Stimulated activated CD4-positive, alpha-beta T cell treated with anti-CD3 and anti-CD28 coated beads, Interleukin-4, amount 100 ng/mL, for 48 hours (primary cell): Measurements from ENCODE around the gene DYRK4.
"Not testable (repeated sequence)": the region's sequence is repeated elsewhere in the genome, so short reads cannot be mapped to it uniquely, and the experiment has no call there.

Experiments
- DNase-seq, 2 donors: peaks; one replicate each; pipeline ENCODE4 v3.0.0-alpha.2; 2020; ENCODE audit warnings: low read depth in 2 of 2

Gene DYRK4, protein sequence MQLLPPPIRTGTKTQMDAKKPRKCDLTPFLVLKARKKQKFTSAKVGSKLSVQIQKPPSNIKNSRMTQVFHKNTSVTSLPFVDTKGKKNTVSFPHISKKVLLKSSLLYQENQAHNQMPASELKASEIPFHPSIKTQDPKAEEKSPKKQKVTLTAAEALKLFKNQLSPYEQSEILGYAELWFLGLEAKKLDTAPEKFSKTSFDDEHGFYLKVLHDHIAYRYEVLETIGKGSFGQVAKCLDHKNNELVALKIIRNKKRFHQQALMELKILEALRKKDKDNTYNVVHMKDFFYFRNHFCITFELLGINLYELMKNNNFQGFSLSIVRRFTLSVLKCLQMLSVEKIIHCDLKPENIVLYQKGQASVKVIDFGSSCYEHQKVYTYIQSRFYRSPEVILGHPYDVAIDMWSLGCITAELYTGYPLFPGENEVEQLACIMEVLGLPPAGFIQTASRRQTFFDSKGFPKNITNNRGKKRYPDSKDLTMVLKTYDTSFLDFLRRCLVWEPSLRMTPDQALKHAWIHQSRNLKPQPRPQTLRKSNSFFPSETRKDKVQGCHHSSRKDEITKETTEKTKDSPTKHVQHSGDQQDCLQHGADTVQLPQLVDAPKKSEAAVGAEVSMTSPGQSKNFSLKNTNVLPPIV

DNA sequence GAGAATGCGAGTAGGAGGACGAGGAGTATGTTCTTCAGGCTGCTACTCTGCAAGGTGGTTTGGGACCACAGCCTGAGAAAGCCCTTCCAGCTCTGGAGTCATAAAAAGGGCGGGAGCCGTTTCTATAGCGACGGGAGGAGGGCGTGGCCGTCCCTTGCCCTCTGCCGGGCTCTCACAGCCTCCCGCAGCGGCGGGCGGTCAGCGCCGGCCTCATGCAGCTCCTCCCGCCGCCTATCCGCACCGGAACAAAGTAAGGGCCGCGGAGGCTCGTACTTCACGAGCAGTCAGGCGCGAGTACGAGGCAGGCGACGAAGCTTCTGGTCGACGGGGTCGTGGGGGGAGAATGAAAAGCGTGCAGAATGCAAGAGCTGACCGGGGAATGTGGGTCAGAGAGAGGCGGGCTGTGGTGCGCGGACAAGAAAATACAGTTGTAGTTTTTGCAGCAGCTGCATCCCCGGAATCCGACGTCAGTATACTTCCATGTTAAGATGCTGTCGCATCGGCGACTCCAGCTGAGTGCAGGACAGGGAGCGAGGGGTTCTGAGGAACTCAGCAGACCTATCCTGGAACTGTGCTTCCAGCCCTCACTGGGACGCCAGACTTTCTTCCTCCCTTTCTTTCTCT is at the start of gene DYRK4:
Gene DYRK4 (plus strand): TSS at position 175 of the 624 bp plus-strand sequence. CDS start 38 bp downstream, at position 213.
- no peak for DNase-seq

DNA sequence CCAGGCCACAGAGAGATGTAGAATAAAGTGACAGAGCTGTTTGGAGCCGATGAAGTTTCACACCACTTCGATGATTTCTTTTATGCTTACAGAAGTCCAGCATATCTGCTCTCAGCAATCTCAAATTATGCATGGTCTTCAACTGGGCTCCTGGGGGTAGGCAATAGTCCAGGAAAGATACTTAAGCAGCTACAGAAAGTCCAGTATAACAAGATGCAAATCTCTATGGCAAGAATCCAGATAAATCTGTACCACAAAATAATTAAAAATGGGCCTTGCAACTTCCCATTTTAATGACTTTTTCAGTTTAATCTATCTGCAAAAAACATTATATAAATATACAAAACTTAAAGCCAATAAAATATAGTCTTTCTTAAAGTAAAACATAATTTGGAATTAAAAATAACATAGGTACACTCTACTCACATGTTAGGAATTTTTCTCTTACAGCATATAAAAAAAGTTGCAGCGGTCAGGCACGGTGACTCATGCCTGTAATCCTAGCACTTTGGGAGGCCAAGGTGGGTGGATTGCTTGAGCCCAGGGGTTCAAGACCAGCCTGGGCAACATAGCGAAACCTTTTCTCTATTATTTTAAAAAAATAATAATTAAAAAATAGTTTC is 43.8 kb upstream of the DYRK4 start:
- no peak for DNase-seq

DNA sequence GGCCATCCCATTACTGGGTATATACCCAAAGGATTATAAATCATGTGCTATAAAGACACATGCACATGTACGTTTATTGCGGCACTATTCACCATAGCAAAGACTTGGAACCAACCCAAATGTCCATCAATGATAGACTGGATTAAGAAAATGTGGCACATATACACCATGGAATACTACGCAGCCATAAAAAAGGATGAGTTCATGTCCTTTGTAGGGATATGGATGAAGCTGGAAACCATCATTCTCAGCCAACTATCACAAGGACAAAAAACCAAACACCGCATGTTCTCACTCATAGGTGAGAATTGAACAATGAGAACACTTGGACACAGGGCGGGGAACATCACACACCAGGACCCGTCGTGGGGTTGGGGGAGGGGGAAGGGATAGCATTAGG is 38.6 kb upstream of the DYRK4 start:
- DNase-seq, result not testable (repeated sequence)

DNA sequence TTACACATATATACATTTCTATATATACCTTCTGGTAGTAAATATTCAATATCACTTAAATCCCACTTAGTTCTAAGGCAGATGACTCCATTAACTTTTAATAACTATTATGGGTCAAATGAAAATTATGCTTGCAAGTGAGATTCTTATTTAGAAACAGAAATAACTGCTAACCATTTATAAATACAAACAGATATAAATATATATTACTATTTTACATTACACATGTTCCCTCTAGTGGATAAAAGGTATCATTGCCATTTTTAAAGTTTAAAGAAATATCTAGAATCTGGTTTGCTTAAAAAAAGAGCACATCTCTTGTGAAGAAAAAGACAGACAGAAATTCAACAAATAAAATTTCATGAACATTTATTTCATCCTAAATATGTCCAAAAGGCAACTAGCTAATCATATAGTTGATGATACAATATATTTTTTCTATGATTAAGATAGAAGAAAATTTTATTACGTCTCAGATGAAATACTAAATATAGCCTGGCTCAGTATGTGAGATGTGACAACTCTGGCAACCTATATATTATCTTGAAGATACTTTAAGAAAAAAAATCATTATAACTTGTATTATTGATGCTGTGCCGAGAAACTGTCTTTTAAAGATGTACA is 35.0 kb upstream of the DYRK4 start:
- no peak for DNase-seq

DNA sequence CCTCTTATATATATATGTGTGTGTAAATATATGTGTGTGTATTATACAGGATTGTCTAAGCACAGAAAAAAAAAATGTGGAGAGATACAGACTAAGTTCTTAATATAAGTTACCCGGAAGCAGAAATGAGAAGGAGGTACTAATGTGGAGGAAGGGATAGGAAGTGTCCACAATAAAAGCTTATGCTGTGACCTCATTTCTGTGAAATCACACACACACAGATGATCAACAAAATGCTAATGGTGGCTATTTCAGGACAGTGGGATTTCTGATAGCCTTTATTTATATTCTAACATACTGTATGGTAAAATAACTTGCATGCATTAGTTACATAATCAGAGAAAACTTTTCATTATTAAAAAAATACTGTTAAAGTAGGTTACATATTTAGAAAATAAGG is 31.8 kb upstream of the DYRK4 start:
- DNase-seq, result no peak

DNA sequence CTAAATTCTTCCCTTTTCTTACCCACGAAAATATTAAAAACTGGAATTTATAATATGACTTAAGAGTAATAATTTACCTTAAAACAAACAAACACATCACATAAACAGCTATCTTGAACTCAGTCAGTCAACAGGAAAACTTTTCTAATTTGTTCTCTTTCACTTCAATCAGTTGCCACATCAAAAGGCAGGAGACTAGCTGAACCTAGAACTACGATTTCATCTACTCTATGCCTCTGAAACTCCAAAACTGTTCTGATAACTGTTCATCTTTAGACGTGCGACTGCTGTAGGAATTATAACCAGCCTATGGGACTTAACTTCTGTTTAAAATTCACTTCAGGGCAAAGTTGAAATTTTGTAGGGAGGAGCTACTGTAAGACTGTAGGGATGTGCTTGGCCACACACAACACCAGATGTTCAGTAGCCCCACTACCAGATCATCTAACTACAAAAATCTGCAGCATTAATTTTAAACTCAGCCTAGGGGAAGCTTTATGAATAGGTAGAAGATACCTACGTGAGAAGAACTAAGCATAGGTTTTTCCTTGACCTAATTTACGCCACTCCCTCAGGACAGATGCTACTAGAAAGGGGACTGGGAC is 30.9 kb upstream of the DYRK4 start:
- DNase-seq, result no peak

DNA sequence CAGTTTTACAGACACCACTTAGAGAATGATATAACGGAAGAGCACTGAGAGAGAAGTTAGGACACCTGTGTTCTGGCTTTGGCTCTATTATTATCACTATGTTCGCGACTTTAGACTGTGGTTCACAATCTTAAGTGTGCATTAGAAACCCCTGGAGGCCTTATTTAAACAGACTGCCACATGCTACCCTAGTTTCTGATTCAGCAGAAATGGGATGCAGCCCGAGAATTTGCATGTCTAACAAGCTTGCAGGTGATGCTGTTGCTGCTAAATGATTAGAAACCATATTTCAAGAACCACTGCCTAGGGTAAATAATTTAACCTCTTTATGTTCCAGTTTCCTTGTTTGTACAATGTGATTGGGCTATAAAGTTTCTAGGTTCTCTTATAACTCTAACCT is 26.9 kb upstream of the DYRK4 start:
- no peak for DNase-seq

DNA sequence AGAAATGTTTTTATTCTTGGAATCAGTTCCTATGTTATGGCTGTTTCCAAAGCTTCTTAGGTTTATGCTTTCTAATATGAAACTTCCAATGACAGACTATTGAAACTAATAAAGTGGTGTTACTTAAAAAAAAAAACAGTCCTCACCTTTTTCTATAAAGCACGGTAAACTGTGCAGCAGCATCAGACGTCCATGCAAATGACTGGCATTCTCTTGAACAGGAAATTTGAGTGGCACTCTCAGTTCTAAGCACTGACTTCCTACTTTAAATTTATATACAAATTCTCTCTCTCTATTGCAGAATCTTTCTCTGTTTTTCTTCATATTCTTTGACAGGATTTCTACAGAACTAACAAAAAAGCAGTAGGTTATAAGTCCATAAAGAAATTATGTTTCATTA is 26.1 kb upstream of the DYRK4 start:
- no peak for DNase-seq

DNA sequence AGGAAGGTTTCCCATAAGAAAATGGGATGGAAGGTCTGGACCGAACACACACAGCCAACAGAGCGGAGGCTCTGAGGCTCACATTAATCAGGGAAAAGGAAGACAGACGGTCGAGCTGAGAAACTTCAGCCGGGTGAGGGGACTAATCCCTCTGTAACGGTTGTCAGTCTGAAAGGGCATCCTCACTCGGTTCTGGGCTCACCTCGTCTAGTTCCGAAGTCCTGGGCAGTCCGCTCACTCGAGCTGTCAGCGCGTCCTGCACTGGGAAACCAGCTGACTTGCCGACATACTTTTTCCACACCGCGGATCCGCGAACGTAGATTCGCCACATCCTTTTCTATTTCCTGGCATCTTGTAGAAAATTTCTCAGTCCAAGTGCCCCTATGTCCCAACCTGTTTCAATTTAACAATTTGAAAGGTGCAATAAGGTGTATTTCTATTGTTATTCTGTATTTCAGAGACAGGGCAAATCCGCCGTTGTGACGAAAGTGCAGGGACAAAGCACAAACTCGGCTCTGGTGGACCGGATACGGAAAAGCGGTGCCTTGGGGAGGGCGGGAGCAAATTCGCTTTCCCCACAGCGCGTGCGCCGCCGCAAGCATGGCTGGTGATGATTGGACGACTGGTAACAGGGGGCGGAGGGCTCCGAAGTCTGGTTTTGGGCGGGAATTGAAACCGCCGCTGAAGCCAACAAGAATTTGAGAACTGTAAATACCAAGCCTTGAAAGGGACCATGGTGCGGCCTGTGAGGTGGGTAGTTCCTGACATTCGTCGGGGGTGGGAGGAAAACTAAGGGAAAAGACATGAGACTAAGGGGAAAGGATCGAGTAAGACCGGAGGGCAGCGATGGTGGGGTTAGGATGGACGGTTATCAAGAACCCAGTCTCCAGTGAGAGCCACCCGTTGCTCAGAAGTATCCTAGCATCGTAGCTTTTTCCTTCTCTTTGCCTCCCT is 23.5 kb upstream of the DYRK4 start, which contains the start of gene RAD51AP1:
Gene RAD51AP1 (plus strand): TSS at position 684 of the 954 bp plus-strand sequence. CDS start 50 bp downstream, at position 734.
- DNase-seq, result peak; percentile 85 to 91

DNA sequence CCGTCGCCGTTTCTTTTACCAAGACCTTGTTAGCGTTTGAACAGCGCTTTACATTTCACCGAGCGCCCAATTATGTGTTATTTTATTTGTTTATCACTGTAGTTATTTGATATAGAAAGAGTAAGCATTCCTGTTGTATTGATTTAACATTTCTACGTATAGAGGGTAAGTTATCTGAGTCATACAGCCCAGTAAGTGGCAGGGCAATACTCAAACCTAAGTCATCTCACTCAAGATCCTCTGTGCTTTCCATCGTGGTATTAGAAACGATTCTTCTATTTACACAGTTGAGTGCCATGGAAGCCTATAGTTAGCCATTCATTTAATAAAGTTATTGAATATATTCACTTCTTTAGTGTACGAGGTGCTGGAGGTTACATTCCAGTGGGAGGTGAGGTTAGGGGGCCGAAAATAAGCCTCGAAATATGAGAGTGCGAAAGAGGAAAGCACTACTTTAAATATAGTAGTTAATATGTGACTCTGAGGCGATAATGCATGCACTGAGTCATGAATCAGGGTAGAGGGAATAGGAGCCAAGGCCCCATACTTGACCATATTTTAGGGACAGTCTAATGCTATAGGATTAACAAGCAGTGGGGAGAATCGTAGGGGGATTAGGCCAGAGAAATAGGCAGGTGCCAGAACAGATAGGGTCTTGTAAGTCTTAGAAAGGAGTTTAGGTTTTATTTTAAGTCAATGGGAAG is 22.7 kb upstream of the DYRK4 start:
- no peak for DNase-seq

DNA sequence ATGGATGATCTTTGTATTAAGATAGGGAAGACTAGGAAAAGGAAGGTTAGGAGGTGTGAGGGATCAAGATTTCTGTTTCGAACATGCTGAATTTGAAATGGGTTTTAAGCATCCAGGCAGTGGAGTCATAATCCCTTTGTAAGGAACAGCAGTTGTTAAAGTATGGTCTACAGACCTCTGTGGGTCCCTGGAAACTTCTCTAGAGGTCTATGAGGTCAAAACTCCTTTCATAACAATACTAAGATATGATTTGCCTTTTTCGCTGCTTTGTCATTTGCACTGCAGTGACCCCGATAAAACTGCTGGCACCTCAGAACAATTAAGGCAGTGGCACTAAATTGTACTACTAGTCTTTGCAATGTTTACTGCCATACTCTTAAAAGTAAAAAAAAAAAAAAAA is 21.8 kb upstream of the DYRK4 start:
- no peak for DNase-seq

DNA sequence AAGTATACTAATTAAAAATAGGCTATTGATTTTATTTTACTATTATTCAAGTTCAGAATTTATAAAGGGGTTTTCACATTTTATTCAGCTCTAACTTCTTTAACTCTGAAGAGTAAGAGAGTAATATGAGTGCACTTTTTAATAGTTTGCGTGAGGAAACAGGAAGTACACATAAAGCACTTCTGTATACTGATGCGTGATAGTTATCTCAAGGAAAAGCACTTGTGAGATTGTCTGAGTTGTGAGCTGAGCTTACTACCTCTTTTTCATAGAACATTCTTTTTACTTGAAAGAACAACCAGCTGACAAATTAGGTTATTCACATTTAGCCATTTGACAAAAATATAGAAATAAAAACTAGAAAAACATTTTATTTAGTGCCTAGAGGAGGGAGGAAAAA is 21.4 kb upstream of the DYRK4 start:
- DNase-seq, result no peak

DNA sequence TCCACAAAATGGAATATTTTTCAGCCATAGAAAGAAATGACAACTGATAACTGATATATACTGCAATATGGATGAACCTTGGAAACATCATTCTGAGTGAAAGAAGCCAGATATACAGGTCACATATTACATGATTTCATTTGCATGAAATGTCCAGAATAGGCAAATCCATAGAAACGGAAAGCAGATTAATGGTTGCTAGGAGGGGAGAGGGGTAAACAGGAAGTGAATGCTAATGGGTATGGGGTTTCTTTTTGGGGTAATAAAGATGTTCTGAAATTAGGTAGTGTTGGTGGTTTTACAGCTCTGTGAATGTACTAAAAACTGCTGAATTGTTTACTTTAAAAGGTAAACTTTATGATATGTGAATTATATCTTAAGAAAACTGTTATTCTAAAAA is 16.8 kb upstream of the DYRK4 start:
- DNase-seq, result no peak

DNA sequence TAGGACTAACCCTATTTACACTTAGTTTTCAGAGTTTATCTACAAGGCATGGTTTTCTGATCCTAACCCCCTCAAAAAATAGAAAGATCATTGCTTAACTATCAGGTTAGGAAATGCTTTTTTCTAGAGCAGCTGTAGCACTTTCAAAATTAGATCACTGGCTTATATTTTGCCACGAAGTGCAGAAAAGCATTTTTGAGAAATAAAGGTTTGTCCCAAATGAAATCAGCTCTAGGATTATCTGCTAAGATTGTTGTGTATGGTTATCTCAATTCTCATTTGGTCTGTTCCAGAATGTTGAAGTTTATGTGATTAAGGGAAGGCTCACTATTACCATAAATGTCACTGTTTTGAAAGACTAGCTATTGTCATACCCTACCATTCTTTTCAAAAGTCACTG is 9.8 kb upstream of the DYRK4 start:
- DNase-seq, result no peak

DNA sequence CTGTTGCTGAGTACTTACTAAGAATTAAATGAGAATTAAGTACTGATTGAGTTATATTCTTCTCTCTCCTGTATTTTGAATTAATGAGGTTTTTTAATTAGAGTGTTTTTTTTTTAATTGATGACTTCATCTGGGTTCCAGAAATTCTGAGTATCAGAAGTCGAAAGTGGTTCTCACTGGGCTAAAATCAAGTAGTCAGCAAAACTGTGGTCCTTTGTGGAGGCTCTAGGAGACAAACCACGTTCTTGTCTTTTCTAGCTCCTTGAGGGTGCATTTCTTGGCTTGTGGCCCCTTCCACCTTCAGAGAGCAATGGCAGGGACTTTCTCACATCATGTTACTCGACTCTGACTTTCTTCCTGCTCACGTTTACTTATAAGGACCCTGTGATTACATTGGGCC is 8.1 kb upstream of the DYRK4 start:
- no peak for DNase-seq

DNA sequence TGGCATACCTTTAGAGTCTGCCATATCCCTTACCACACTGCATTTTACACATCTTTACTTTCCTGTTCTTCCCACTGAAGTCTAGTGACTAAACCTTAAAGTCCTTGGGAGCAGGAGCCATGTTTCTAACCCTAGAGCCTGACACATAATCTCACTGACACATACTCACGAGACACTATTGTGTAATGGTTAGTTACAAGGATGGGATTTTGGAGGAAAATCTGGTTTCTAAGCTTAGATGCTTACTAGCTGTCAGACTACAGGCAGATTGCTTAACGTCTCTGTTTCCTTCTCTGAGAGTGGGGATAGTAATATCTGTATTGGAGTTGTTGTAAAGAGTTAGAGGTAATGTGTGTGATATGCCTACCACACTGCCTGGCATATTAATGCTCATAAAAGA is 6.2 kb upstream of the DYRK4 start:
- no peak for DNase-seq

DNA sequence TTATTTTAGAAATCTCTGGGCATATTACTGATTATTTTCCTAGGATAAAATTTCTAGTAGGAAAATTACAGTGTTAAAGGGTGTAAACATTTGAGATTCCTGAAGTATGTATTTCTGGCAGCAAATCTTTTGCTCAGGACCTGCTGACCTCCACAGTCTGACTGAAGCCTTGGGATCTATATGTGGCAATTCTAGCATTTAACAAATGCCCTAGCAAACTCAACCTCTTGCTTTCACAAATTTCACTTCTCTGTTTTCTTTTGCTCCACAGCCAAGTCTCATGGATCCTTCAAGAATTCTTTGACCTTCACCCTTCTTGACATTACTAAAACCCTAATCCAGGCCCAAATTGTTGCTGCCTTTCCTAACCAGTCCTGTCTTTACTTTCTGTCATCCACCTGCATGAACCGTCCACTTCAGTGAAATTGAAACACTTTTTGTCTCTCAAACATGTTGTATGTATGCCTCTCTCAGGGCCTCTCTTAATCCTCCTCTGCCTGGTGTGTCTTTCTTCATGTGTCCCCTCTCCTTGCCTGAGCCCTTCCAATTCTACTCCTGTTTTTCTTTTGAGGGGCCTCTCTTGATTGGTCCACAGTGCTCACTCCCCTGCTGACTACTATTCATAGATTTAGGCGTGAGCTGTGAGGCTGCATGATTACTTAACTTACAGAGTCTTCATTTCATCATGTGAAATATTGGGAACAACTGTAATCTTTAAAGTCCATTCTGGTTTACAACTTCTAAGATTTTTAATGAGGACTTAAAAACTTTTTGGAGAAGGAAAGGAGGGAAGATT is 5.1 kb upstream of the DYRK4 start:
- no peak for DNase-seq

DNA sequence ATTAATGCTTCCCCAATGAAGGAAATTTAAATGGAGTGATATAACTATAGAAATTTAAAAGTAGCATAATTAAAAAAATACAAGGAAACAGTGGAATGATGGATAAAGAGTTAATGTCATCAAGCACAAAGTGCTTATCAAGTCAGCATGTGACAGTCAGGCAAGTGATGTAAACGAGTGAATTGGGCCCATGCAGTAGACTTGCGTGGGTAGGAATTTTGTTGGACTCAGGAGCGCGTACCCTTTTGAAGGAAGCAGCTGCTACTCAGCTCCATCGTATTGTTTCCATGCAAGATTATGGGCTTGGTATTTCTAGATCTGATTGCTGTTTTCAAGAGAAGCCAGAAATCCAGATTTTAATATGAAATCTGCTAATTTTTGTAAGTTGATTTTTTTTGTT is 4.4 kb upstream of the DYRK4 start:
- no peak for DNase-seq

DNA sequence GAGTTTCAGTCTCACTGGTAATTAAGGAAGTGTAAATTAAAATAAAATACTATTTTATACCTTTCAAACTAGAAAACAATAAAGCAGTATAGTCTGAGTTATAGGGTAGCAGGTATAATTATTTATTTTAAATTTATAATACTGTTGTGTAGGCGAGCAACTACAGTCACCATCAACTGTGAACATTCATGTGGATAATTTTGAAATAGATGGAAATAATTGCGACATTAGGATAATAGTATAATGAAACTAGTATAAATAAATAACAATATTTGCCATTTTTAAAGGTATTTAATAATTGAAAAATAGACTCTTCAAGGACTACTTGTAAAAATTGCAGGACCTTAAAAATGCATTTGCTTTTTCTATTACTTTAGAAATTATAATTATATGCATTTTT is 3.8 kb upstream of the DYRK4 start:
- no peak for DNase-seq
